Muscle of leg (tissue), 11 donors: ENCODE measurements around the gene GIT1. TPM values are rescaled to one million over a fixed set of nuclear protein-coding genes. Genes with fewer than 3 reads are reported as not detected.
A peak's percentile ranks its signal among the peaks of the same experiment; 100 is the strongest.

Experiments
- DNase-seq: peaks from one replicate; pipeline ENCODE4 v3.0.0; 2013
- H3K27ac ChIP-seq: one replicate; pipeline ENCODE4 v1.5.1; 2013; ENCODE audit warnings: mild to moderate bottlenecking, low read length, control low read depth
- H3K27me3 ChIP-seq: one replicate; pipeline ENCODE4 v1.6.1; 2013; ENCODE audit warnings: low read length; ENCODE audit not compliant: control insufficient read depth, insufficient read depth
- H3K36me3 ChIP-seq: one replicate; pipeline ENCODE4 v1.6.1; 2013; ENCODE audit warnings: low read length; ENCODE audit not compliant: control insufficient read depth, insufficient read depth
- H3K4me1 ChIP-seq: one replicate; pipeline ENCODE4 v1.6.1; 2013; ENCODE audit warnings: low read length; ENCODE audit not compliant: control insufficient read depth, insufficient read depth
- H3K4me3 ChIP-seq: one replicate; pipeline ENCODE4 v1.5.1; 2013; ENCODE audit warnings: low read length, control low read depth
- H3K9me3 ChIP-seq: replicated peaks from 2 replicates; pipeline ENCODE4 v1.6.1; 2013; ENCODE audit warnings: low read depth, low read length; ENCODE audit not compliant: control insufficient read depth
- WGBS: methylation state at CpG from one replicate; pipeline ENCODE4 v1.1.5; 2013; ENCODE audit warnings: missing lambda C conversion rate; ENCODE audit not compliant: insufficient coverage; 5-methylcytosine and 5-hydroxymethylcytosine counted together
- polyA plus RNA-seq, 8 donors: library from polyadenylated mRNA; unstranded; fragments of 120-200 nt; gene quantifications; one replicate each; pipeline versions ENCODE4 v1.2.1 to v1.2.3, GENCODE V29; 2013; ENCODE audit warnings: inconsistent platforms in 1 of 8, low replicate concordance in 1 of 8; ENCODE audit not compliant: insufficient read length in 8 of 8, insufficient read depth in 1 of 8
- total RNA-seq: library from RNA; stranded (reverse); fragments of 120-200 nt; gene quantifications from one replicate; pipeline ENCODE4 v1.2.4, GENCODE V29; 2013

The GIT1 gene
- total and polyA plus RNA-seq, 9 donors = 16.4 to 33.7 (median 31.4) TPM

- no peak overlapping the region for H3K4me3 ChIP-seq
- no peak overlapping the region for H3K27ac ChIP-seq
- no peaks in the 10 kb centered on the region for H3K9me3 ChIP-seq
- H3K27me3 ChIP-seq = no peaks in the 10 kb centered on the region
- 86% methylated on average over 12 of the region's 14 CpGs for WGBS
- H3K4me1 ChIP-seq = peaks cover 52% of the 10 kb centered on the region
- DNase-seq = peak; percentile 9
- H3K36me3 ChIP-seq = peaks cover 99% of the 10 kb centered on the region
Measured at GRCh38 chr17:29578626-29579485, 10.6 kb downstream of the GIT1 start.

GRCh38 chr17:29577385-29578211, 11.8 kb downstream of the GIT1 start:
- Histone ChIP-seq H3K4me3 (no peak overlapping the region), H3K4me1 (peaks cover 48% of the 10 kb centered on the region), H3K36me3 (peaks cover 94% of the 10 kb centered on the region), H3K9me3 (no peaks in the 10 kb centered on the region), H3K27me3 (no peaks in the 10 kb centered on the region), H3K27ac (peak overlapping the region; percentile 71)
- DNase-seq = peak; percentile 81
- WGBS = 58% methylated on average over 13 of the region's 22 CpGs

GRCh38 chr17:29577001-29577370, 12.5 kb downstream of the GIT1 start:
- WGBS = 91% methylated on average over 8 of the region's 9 CpGs
- H3K27ac ChIP-seq = peak overlapping the region; percentile 71
- no peaks in the 10 kb centered on the region for H3K9me3 ChIP-seq
- peaks cover 93% of the 10 kb centered on the region for H3K36me3 ChIP-seq
- no peak overlapping the region for H3K4me3 ChIP-seq
- H3K4me1 ChIP-seq = peaks cover 47% of the 10 kb centered on the region
- no peak for DNase-seq
- no peaks in the 10 kb centered on the region for H3K27me3 ChIP-seq

- Histone ChIP-seq H3K4me1 (peaks cover 49% of the 10 kb centered on the region), H3K9me3 (no peaks in the 10 kb centered on the region), H3K27ac (no peak overlapping the region), H3K4me3 (no peak overlapping the region), H3K27me3 (no peaks in the 10 kb centered on the region), H3K36me3 (peaks cover 93% of the 10 kb centered on the region)
- WGBS = 83% methylated on average over 26 of the region's 37 CpGs
- peak; percentile 5 for DNase-seq
Measured at GRCh38 chr17:29576214-29577000, 13.0 kb downstream of the GIT1 start.

- peaks cover 44% of the 10 kb centered on the region for H3K4me1 ChIP-seq
- H3K27me3 ChIP-seq = no peaks in the 10 kb centered on the region
- H3K4me3 ChIP-seq = no peak overlapping the region
- H3K9me3 ChIP-seq = no peaks in the 10 kb centered on the region
- H3K36me3 ChIP-seq = peaks cover 93% of the 10 kb centered on the region
- H3K27ac ChIP-seq = no peak overlapping the region
- WGBS = 77% methylated on average over 18 of the region's 28 CpGs
- DNase-seq = peak; percentile 12
Measured at GRCh38 chr17:29575511-29576213, 13.8 kb downstream of the GIT1 start.

- peak; percentile 27 for DNase-seq
- Histone ChIP-seq H3K36me3 (peaks cover 87% of the 10 kb centered on the region), H3K4me3 (no peak overlapping the region), H3K9me3 (no peaks in the 10 kb centered on the region), H3K27me3 (no peaks in the 10 kb centered on the region), H3K27ac (no peak overlapping the region), H3K4me1 (peaks cover 40% of the 10 kb centered on the region)
- WGBS = 71% methylated on average over 13 of the region's 17 CpGs
Measured at GRCh38 chr17:29574732-29575510, 14.5 kb downstream of the GIT1 start.

- Histone ChIP-seq H3K36me3 (peaks cover 78% of the 10 kb centered on the region), H3K4me3 (no peak overlapping the region), H3K27me3 (no peaks in the 10 kb centered on the region), H3K4me1 (peaks cover 48% of the 10 kb centered on the region), H3K27ac (no peak overlapping the region), H3K9me3 (no peaks in the 10 kb centered on the region)
- 89% methylated on average over 3 of the region's 14 CpGs for WGBS
- peak; percentile 10 for DNase-seq
Measured at GRCh38 chr17:29573871-29574731, 15.3 kb downstream of the GIT1 start.

GRCh38 chr17:29573558-29573869, 15.9 kb downstream of the GIT1 start:
- peak overlapping the region; percentile 55 for H3K27ac ChIP-seq
- no CpG with 5 or more reads among the region's 6 CpGs for WGBS
- H3K4me3 ChIP-seq = no peak overlapping the region
- H3K27me3 ChIP-seq = no peaks in the 10 kb centered on the region
- peak; percentile 15 for DNase-seq
- peaks cover 73% of the 10 kb centered on the region for H3K36me3 ChIP-seq
- no peaks in the 10 kb centered on the region for H3K9me3 ChIP-seq
- peaks cover 49% of the 10 kb centered on the region for H3K4me1 ChIP-seq
